ENCODE data around the gene SHKBP1. TPM values are rescaled to one million over a fixed set of nuclear protein-coding genes. Genes with fewer than 3 reads are reported as not detected.

Gene SHKBP1
- total and polyA plus RNA-seq, 2 of the 13 experiments (the other 11 are each of a cell fraction or from before 2014, with no cell fraction given), result 16.2 to 17.4 TPM

GRCh38 chr19:40584007-40584406 lies 7.3 kb downstream of the SHKBP1 start:
- DNase-seq (ENCODE audit: low spot score), result no peak
- Histone ChIP-seq H3K27ac (ENCODE audit: extremely low read length, insufficient read depth, low read length) (no peak overlapping the region), H3K27me3 (ENCODE audit: control insufficient read depth in 1 of 2, insufficient read depth in 2 of 2, low read length in 2 of 2) (no peaks in the 10 kb centered on the region), H3K4me2 (ENCODE audit: low read depth, low read length) (no peak overlapping the region), H3K9me3 (ENCODE audit: low read length) (no peaks in the 10 kb centered on the region), H3K79me2 (ENCODE audit: insufficient read depth, low read length) (no peaks in the 10 kb centered on the region), H4K20me1 (ENCODE audit: insufficient read depth, low read length) (no peaks in the 10 kb centered on the region), H3K4me3 (replicated peaks in 1 of 3; ENCODE audit: insufficient read depth in 1 of 3, low read depth in 2 of 3, low read length in 3 of 3) (no peak overlapping the region), H3K36me3 (replicated peaks in 1 of 2; ENCODE audit: control insufficient read depth in 1 of 2, insufficient read depth in 2 of 2, low read length in 2 of 2) (0 out of 5 replicates have a peak, but pooled peaks cover 0 to 1% of the 10 kb centered on the region in 2 experiments), H3K4me1 (ENCODE audit: insufficient read depth, low read length) (no peaks in the 10 kb centered on the region), H3K9ac (ENCODE audit: insufficient read depth, low read depth, low read length) (no peak overlapping the region), H2AFZ (ENCODE audit: low read length) (no peak overlapping the region)
- FAIRE-seq, result peak; percentile 4
- ChIA-PET POLR2A (no interaction called here), CTCF (ENCODE audit: low intra/inter-chr PET ratio, low total read pairs) (interaction anchor here (1.1 kb wide), 1 partner anchor 36 kb away, joined by 3 read pairs; no protein-coding TSS in a partner anchor)
- in situ Hi-C loops (cut with HindIII; ENCODE audit: extremely low pct_ligation_motif_present, low pct_unique_long_range_greater_than_20kb) (no loop called here), intact Hi-C loops (cut with micrococcal nuclease; ENCODE audit: unreplicated experiment) (no loop called here)
- ATAC-seq, result 0 out of 3 replicates have a peak, but pooled peaks have one; percentile 43
- no TSS peak for BruUV-seq (replicated peaks)
- TF ChIP-seq ZNF781 (CRISPR knock-in tag; IDR thresholded peaks at IDR 0.05; ENCODE audit: borderline replicate concordance, not compliant biosample characterization) (no peak), ZNF652 (CRISPR knock-in tag; IDR thresholded peaks at IDR 0.05; ENCODE audit: borderline replicate concordance, low read depth) (0 out of 2 replicates have a peak, but pooled peaks have one; percentile 36), HES4 (CRISPR knock-in tag; IDR thresholded peaks at IDR 0.05; ENCODE audit: borderline replicate concordance) (no peak), BATF2 (CRISPR knock-in tag; IDR thresholded peaks at IDR 0.05) (no peak), ZNF280B (CRISPR knock-in tag; IDR thresholded peaks at IDR 0.05; ENCODE audit: borderline replicate concordance) (no peak)
- TF ChIP-seq, protein P1, sequence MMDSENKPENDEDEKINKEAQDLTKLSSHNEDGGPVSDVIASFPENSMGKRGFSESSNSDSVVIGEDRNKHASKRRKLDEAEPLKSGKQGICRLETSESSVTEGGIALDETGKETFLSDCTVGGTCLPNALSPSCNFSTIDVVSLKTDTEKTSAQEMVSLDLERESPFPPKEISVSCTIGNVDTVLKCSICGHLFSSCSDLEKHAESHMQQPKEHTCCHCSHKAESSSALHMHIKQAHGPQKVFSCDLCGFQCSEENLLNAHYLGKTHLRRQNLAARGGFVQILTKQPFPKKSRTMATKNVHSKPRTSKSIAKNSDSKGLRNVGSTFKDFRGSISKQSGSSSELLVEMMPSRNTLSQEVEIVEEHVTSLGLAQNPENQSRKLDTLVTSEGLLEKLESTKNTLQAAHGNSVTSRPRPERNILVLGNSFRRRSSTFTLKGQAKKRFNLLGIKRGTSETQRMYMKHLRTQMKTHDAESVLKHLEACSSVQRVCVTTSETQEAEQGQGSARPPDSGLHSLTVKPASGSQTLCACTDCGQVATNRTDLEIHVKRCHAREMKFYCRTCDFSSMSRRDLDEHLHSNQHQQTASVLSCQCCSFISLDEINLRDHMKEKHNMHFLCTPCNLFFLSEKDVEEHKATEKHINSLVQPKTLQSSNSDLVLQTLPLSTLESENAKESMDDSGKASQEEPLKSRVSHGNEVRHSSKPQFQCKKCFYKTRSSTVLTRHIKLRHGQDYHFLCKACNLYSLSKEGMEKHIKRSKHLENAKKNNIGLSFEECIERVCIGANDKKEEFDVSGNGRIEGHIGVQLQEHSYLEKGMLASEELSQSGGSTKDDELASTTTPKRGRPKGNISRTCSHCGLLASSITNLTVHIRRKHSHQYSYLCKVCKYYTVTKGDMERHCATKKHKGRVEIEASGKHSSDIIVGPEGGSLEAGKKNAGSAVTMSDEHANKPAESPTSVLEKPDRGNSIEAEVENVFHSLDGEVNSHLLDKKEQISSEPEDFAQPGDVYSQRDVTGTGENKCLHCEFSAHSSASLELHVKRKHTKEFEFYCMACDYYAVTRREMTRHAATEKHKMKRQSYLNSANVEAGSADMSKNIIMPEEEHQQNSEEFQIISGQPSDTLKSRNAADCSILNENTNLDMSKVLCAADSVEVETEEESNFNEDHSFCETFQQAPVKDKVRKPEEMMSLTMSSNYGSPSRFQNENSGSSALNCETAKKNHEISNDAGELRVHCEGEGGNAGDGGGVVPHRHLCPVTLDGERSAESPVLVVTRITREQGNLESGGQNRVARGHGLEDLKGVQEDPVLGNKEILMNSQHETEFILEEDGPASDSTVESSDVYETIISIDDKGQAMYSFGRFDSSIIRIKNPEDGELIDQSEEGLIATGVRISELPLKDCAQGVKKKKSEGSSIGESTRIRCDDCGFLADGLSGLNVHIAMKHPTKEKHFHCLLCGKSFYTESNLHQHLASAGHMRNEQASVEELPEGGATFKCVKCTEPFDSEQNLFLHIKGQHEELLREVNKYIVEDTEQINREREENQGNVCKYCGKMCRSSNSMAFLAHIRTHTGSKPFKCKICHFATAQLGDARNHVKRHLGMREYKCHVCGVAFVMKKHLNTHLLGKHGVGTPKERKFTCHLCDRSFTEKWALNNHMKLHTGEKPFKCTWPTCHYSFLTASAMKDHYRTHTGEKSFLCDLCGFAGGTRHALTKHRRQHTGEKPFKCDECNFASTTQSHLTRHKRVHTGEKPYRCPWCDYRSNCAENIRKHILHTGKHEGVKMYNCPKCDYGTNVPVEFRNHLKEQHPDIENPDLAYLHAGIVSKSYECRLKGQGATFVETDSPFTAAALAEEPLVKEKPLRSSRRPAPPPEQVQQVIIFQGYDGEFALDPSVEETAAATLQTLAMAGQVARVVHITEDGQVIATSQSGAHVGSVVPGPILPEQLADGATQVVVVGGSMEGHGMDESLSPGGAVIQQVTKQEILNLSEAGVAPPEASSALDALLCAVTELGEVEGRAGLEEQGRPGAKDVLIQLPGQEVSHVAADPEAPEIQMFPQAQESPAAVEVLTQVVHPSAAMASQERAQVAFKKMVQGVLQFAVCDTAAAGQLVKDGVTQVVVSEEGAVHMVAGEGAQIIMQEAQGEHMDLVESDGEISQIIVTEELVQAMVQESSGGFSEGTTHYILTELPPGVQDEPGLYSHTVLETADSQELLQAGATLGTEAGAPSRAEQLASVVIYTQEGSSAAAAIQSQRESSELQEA (CRISPR knock-in tag; IDR thresholded peaks at IDR 0.05; ENCODE audit: not compliant biosample characterization), result no peak
- TF ChIP-seq, protein P2, sequence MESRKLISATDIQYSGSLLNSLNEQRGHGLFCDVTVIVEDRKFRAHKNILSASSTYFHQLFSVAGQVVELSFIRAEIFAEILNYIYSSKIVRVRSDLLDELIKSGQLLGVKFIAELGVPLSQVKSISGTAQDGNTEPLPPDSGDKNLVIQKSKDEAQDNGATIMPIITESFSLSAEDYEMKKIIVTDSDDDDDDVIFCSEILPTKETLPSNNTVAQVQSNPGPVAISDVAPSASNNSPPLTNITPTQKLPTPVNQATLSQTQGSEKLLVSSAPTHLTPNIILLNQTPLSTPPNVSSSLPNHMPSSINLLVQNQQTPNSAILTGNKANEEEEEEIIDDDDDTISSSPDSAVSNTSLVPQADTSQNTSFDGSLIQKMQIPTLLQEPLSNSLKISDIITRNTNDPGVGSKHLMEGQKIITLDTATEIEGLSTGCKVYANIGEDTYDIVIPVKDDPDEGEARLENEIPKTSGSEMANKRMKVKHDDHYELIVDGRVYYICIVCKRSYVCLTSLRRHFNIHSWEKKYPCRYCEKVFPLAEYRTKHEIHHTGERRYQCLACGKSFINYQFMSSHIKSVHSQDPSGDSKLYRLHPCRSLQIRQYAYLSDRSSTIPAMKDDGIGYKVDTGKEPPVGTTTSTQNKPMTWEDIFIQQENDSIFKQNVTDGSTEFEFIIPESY (CRISPR knock-in tag; IDR thresholded peaks at IDR 0.05), result peak; percentile 47; the same call in 1 of the 2 replicates
- WGBS (ENCODE audit: low lambda C conversion rate), result 60% methylated on average over 5 of the region's 5 CpGs
